HG02678 (cell line): ENCODE data around the gene EIF4E2.

Experiments used
- ATAC-seq: cut with Tn5 transposase; IDR thresholded peaks from one replicate; pipeline ENCODE4 v1.9.1; 2021; ENCODE audit warnings: mild to moderate bottlenecking, moderate library complexity; ENCODE audit not compliant: unreplicated experiment

Gene EIF4E2

DNA sequence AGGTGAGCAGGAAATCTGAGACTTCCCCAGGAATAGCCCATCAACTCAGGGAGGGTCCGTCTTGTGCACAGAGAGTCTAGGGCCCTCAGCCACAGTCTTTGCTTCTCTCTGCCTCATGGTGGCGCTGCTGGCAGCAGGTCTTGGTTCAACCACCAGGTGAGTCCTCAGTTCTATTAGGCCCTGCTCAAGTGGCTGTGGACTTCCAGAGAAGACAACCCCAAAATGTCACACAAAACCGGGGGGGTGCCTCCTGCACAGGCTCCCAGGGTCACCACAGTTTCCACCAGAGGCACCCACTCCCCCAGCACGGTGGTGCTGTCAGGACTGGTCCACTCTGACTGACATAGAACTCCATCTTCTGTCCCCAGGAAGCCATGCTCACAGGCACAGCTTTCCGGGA is 13.4 kb upstream of the EIF4E2 start:
- ATAC-seq = no peak

- no peak for ATAC-seq
These were observed 13.0 kb upstream of the EIF4E2 start for GRCh38 chr2:232537499-232537898.

- ATAC-seq = no peak
These were observed 11.8 kb upstream of the EIF4E2 start for GRCh38 chr2:232538671-232539070.

DNA sequence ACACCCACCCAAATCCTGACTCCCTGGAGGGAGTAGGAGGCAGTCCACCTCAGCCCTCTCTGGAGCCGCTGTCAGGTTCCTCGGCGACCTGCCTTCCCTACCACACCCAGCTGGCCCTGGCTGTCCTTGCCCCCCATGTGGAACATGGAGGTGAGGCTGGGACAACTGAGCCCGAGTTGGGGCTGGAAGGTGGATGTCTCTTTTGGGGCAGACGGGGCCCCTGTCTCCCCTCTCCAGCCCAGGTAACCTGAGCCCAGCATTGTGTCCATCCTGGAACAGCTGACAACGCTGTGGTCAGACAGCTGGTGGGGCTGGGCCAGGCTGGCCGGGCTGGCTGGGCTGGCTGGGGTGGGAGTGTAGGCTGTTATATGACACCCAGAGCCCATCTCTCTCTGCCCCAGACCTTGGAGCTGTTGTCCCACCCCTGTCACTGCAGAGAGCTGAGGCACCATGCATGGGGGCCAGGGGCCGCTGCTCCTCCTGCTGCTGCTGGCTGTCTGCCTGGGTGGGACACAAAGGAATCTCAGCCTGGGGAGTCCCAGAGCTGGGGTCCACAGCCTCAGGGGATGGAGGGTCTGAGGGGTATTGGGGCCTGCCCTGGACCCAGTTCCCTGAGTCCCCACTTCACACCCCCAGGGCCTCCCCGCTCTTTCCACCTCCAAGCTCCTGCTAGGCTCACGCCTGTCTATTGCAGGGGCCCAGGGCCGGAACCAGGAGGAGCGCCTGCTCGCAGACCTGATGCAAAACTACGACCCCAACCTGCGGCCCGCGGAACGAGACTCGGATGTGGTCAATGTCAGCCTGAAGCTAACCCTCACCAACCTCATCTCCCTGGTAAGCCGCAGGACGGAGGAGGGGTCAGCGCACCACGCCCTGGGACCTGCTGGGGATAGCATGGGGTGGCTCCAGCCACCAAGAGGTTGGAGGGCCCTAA is 10.9 kb upstream of the EIF4E2 start, which contains the start of gene CHRNG:
Gene CHRNG, plus strand, starts transcription at position 395 of the 934 bp plus-strand sequence. Its CDS starts 56 bp downstream, at position 451.
- ATAC-seq = no peak

- ATAC-seq = no peak
These were observed 9.9 kb upstream of the EIF4E2 start for GRCh38 chr2:232540441-232541041.

DNA sequence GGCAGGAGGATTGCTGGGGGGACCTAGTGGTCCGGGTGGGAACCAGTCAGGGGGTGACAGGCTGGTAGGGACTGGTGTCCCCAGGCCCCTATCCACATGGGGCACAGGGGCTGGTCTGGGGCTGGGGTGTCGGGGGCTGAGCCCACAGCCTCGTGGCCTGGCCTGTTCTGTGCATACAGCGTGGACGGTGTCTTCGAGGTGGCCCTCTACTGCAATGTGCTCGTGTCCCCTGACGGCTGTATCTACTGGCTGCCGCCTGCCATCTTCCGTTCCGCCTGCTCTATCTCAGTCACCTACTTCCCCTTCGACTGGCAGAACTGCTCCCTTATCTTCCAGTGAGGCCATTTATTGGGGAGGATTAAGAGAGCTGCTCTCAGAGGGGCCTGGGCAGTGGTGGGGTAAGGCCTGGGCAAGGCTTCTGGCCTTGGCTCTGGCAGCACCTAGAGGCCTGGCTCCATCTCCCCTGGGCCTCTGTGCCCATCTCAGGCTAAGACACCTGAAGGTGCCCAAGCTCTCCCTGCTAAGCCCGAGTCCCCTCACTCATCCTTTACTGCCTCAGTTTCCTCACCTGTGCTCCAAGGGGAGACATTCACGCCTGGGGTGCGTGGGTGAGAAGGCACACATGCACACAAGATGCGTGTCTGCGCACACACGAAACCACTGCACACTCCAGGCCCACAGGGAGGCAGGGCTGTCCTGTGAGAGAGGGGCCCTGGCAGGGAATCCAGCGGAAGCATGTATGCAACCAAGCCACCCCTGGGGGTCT is 9.1 kb upstream of the EIF4E2 start:
- ATAC-seq = no peak

DNA sequence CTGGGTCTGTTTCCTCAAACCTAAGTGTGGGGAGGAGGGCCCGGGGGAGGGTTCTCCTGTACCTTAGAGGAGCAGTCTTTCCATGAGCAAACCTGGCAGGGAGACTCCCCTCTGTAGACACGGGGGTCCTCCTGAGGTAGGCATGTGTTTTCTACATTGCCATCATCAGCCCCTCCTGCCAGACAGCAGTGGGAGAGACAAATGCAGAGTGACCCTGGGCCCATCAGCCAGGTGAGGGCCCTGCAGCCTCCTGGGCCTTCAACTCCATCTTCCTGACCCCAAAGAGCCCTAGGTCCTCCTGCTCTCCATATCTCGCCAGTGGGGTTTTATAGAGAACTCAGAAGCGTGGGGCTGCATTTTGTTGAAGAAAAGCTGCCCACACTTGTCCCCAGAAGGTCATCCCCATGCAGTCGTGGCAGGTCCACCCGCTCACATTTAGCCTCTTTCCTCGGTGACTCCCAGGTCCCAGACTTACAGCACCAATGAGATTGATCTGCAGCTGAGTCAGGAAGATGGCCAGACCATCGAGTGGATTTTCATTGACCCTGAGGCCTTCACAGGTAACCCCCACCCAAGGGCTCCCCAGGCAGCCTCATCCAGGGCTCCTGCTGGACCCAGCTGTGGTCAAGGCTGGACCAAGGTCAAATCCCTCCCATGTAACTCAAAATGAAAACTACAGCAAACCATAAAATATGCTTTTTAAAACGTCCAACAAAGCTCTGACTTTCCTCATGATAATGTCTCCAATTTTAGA is 8.4 kb upstream of the EIF4E2 start:
- ATAC-seq = no peak

- no peak for ATAC-seq
These were observed 7.6 kb upstream of the EIF4E2 start for GRCh38 chr2:232542715-232543467.

DNA sequence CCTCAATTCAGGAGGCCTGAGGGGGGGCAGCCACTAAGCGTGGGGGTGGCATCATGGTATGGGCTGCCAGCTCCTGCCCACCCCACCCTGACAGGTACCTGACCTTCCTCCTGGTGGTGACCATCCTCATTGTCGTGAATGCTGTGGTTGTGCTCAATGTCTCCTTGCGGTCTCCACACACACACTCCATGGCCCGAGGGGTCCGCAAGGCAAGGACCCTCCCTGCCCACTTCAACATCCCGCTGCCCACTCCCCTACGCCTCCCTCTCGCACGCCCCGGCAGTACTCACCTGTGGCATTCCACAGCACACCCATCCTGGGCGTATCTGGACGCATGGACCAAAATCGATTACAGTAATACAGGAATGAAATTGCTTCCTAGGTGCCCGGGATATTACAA is 7.0 kb upstream of the EIF4E2 start:
- no peak for ATAC-seq

DNA sequence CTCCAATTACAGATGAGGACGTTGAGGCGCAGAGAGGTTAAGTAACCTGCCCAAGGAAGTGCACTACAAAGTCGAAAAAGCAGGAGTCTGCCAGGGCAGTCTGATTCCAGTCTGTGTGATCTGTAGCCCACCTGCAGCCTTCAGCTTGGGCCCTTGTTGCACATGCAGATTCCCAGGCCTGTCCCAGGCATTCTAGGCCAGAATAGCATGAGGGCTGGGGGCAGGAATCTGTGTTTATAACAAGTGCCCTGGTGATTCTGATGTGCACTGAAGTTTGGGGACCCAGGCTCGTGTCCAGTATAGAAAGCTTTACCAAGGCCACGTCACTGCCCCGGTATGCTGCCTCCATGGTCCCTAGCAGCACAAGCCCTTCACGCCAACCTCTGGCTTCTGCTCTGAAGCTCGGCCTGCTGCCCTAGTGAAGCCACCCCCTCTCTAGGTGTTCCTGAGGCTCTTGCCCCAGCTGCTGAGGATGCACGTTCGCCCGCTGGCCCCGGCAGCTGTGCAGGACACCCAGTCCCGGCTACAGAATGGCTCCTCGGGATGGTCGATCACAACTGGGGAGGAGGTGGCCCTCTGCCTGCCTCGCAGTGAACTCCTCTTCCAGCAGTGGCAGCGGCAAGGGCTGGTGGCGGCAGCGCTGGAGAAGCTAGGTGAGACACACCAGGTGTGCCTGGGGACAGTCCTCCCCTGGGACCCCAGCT is 6.4 kb upstream of the EIF4E2 start:
- ATAC-seq = no peak

DNA sequence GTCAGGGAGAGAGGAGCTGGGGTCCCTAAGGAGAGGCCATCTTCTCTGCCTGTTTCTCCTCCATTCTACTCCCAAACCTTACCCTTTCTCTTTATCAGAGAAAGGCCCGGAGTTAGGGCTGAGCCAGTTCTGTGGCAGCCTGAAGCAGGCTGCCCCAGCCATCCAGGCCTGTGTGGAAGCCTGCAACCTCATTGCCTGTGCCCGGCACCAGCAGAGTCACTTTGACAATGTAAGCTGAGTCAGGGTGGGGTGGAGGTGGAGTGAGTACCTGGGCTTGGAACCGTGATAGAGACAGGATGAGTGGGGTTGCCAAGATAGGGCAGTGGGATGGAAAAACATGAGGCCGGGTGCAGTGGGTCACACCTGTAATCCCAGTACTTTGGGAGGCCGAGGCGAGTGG is 5.8 kb upstream of the EIF4E2 start:
- ATAC-seq = no peak

DNA sequence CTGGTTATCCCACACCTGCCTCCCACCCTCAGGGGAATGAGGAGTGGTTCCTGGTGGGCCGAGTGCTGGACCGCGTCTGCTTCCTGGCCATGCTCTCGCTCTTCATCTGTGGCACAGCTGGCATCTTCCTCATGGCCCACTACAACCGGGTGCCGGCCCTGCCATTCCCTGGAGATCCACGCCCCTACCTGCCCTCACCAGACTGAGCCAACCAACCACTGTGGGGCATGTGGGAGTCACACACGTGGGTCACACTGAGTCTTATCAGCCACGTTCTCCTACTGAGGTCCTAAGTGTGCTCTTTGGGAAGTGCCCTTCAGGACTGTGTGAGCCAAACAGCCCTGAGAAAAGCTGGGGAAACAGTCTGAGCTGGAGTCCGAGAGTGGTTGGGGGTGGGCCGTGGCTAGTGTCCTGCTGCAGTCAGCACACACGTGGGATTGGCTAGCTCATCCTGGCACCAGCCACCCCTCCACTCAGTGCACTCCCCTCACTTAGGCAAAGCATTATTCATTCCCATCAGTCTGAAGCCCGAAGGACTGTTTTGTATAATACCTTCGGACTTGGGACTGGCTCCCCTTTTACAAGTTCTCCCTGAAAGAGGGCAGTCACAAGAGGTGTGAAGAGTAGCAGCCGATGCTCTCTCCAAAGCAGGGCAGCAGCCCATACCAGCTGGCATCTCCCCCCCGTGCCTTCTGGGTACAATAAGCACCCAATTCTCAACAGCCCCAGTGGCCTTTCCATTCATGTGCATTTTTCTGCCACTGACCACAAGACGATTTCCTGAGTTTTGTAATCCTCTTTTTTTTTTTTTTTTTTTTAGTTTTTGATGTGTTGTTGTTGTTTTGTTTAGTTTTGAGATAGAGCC is 4.7 kb upstream of the EIF4E2 start:
- ATAC-seq = no peak

- no peak for ATAC-seq
These were observed 2.5 kb upstream of the EIF4E2 start for GRCh38 chr2:232547991-232548390.

GRCh38 chr2:232549655-232550353 is 685 bp upstream of the EIF4E2 start:
- ATAC-seq = no peak

DNA sequence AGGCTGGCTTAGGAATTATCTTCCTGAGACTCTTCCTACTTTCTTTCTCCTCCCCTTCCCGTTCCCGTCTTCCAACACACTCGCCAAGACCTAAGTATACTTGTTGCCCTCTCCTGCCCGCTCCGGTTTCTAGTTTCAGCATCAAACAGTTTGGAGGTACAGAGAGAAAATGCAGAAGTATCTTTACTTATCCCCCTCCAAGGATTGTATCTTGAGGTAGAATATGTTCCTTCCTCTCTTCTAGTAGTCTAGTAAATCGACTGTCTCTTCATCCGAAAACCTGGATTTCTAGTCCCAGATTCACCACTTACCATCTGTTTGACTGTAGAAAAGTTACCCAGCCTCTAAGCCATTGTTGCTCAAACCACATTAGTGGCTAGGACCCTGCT is 755 bp downstream of the EIF4E2 start:
- ATAC-seq = no peak

DNA sequence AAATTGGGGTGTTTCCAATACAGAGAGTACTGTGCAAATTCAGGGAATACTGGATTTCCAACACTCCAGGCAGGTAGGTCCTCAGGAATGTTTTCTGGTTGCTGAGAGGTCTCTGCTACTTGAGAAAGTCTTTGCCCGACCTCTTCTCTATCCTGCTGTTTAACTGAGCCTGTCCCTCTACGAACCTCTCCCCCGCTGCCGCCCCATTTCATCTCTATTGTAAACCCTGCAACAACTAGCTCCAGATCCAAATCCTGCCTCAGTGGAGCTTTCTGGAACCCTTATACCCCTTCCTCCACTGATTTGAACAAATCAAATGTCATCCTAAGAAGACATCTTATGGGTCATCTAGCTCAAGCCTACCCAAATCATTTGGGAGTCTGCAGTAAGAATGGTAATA is 1.3 kb downstream of the EIF4E2 start:
- no peak for ATAC-seq

DNA sequence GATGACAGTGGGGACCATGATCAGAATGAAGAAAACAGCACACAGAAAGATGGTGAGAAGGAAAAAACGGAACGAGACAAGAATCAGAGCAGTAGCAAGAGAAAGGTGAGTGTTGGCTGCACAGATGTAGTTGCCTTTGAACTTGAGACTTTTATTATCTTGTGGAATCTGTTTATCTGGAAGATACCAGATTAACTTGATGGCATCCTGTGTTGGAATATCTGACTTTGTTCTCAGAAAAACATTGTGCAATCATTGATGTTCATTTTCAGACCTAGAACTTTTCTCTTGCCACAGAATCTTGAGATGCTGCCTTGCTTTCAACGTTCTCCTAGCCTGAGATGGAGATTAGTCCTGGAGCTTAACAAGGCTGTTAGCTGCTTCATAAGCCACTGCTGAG is 5.9 kb downstream of the EIF4E2 start:
- ATAC-seq = no peak
